Lung (tissue), 12 donors: ENCODE measurements around the gene ZNF620. TPM values are rescaled to one million over a fixed set of nuclear protein-coding genes. Genes with fewer than 3 reads are reported as not detected.

Source experiments
- ATAC-seq: fragments of 200-7000 bp; cut with Tn5 transposase; one replicate; pipeline ENCODE4 v1.9.1; 2020; ENCODE audit warnings: moderate number of reproducible peaks; ENCODE audit not compliant: insufficient read depth, low FRiP score
- DNase-seq, 3 donors: peaks; one replicate each; pipeline ENCODE4 v3.0.0-alpha.2; 2013 to 2017
- H3K27ac ChIP-seq, 2 donors: one replicate each; pipeline ENCODE4 v1.5.1; 2013; ENCODE audit warnings: mild to moderate bottlenecking in 2 of 2, moderate library complexity in 2 of 2, control low read depth in 1 of 2, inconsistent platforms in 1 of 2, low read depth in 1 of 2, low read length in 1 of 2
- H3K27me3 ChIP-seq, 3 donors: one replicate each; pipeline ENCODE4 v1.5.1; 2013; ENCODE audit warnings: low read length in 2 of 3; ENCODE audit not compliant: control insufficient read depth in 3 of 3, insufficient read depth in 3 of 3
- H3K36me3 ChIP-seq, 4 donors: one replicate each; pipeline ENCODE4 v1.5.1; 2013; ENCODE audit warnings: low read length in 4 of 4, mild to moderate bottlenecking in 1 of 4, moderate library complexity in 1 of 4; ENCODE audit not compliant: control insufficient read depth in 4 of 4, insufficient read depth in 4 of 4
- H3K4me1 ChIP-seq, 5 donors: one replicate each; pipeline ENCODE4 v1.5.1; 2013; ENCODE audit warnings: low read length in 5 of 5, mild to moderate bottlenecking in 2 of 5, moderate library complexity in 1 of 5; ENCODE audit not compliant: control insufficient read depth in 5 of 5, insufficient read depth in 5 of 5
- H3K4me3 ChIP-seq: one replicate; pipeline ENCODE4 v1.5.1; 2013; ENCODE audit warnings: mild to moderate bottlenecking, control low read depth, moderate library complexity
- H3K9ac ChIP-seq, 2 donors: one replicate each; pipeline ENCODE4 v1.5.1; 2013; ENCODE audit warnings: low read length in 2 of 2, control low read depth in 1 of 2; ENCODE audit not compliant: insufficient read depth in 1 of 2
- H3K9me3 ChIP-seq, 4 donors: one replicate each; pipeline ENCODE4 v1.5.1; 2013; ENCODE audit warnings: low read length in 3 of 4, mild to moderate bottlenecking in 1 of 4, moderate library complexity in 1 of 4; ENCODE audit not compliant: control insufficient read depth in 4 of 4, insufficient read depth in 3 of 4
- CTCF ChIP-seq: IDR thresholded peaks from 2 replicates; pipeline ENCODE4 v1.5.1; 2012; ENCODE audit warnings: mild to moderate bottlenecking; ENCODE audit errors: control extremely low read depth, extremely low read depth
- WGBS, 2 donors: extraction: QIAGEN DNeasy Blood & Tissue Kit; methylation state at CpG; one replicate each; pipeline ENCODE4 v1.1.7; 2013; 5-methylcytosine and 5-hydroxymethylcytosine counted together
- polyA plus RNA-seq, 2 donors: library from polyadenylated mRNA; stranded (reverse); fragments of 200-250 nt; gene quantifications; one replicate each; pipeline ENCODE4 v1.2.1, GENCODE V29; 2013
- total RNA-seq, 2 donors: library from RNA; depleted of rRNA in 1 of 2; stranded (reverse); fragments of >200 nt in 1 of 2; gene quantifications; one replicate each; pipeline ENCODE4 v1.2.1, GENCODE V29; 2014 to 2021
- donor health status: control.
- donor health status: control.
- donor health status: Bipolar disorder and iron deficiency.
- donor health status: healthy.
- donor health status: DM: yes; HTN: yes; CAD: no.

Gene ZNF620
- total and polyA plus RNA-seq, 4 donors: 2.0 to 10.7 (median 4.5) TPM

GRCh38 chr3:40511031-40511718 is 5.3 kb downstream of the ZNF620 start:
- WGBS, 2 donors: 97 to 100% methylated on average over 1 of the region's 1 CpG
- Histone ChIP-seq H3K36me3 (peaks cover 0 to 7% (median 3%) of the 10 kb centered on the region in 4 donors), H3K9me3 (no peaks in the 10 kb centered on the region), H3K27me3 (no peaks in the 10 kb centered on the region), H3K9ac (no peak overlapping the region), H3K4me3 (no peak overlapping the region), H3K4me1 (peaks cover 0 to 5% (median 0%) of the 10 kb centered on the region in 5 donors), H3K27ac (no peak overlapping the region)
- DNase-seq (no peak), ATAC-seq (no peak)
- no peak for TF ChIP-seq CTCF

- TF ChIP-seq CTCF: no peak
- Histone ChIP-seq H3K27ac (no peak overlapping the region), H3K4me3 (no peak overlapping the region), H3K27me3 (no peaks in the 10 kb centered on the region), H3K36me3 (peaks cover 0 to 14% (median 6%) of the 10 kb centered on the region in 4 donors), H3K4me1 (no peaks in the 10 kb centered on the region), H3K9ac (no peak overlapping the region), H3K9me3 (no peaks in the 10 kb centered on the region)
- ATAC-seq: no peak
- 96 to 99% methylated on average over 5 of the region's 5 CpGs for WGBS, 2 donors
- no peak for DNase-seq
Observed at GRCh38 chr3:40516201-40516600, 10.4 kb downstream of the ZNF620 start.

GRCh38 chr3:40518067-40518466 is 12.2 kb downstream of the ZNF620 start:
- H3K9ac ChIP-seq: no peak overlapping the region
- no peak for ATAC-seq

More at GRCh38 chr3:40518067-40518466, 12.2 kb downstream of the ZNF620 start:
- Histone ChIP-seq H3K27me3 (no peaks in the 10 kb centered on the region), H3K4me1 (no peaks in the 10 kb centered on the region), H3K9me3 (no peaks in the 10 kb centered on the region), H3K4me3 (no peak overlapping the region), H3K36me3 (peaks cover 0 to 10% (median 4%) of the 10 kb centered on the region in 4 donors), H3K27ac (no peak overlapping the region)
- 95 to 100% methylated on average over 1 of the region's 1 CpG for WGBS, 2 donors
- DNase-seq: no peak
- no peak for TF ChIP-seq CTCF
